LHCN-M2 (cell line): ENCODE data around the gene DNAJC15. TPM values are rescaled to one million over a fixed set of nuclear protein-coding genes. Genes with fewer than 3 reads are reported as not detected.
A peak's percentile ranks its signal among the peaks of the same experiment; 100 is the strongest.

Experiments
- DNase-seq: peaks from one replicate; pipeline ENCODE4 v3.0.0-alpha.2; 2012; ENCODE audit warnings: low read depth
- total RNA-seq: library from RNA; depleted of rRNA; stranded (reverse); fragments of >200 nt; gene quantifications from 2 replicates; pipeline ENCODE4 v1.2.3, GENCODE V29; 2014; rRNA removed

DNAJC15 gene
- total RNA-seq, 1 experiment from 2014 or later: 9.8 TPM

DNA sequence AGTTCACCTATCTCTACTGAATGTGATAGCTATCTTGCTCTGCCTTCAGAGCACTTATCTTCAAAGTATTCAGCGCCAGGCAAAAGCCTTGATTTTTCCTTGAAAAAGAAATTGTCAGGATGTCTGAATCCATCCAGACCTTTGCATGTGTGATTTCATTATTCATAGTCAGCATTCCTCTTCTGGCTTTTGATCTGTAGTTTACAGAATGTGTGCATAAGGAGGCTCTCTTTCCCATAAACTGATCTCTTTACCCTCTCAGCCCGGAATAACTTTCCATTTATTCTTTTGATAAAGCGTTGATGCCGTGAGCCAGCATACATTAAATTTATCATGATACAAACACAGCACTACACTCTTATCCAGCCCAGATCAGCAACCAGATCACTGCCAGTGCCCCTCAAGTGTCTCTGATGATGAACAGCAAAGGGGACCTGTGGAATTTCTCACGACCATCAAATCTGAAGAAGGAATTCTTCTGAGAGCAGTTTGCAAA is 130.8 kb downstream of the DNAJC15 start:
- no peak for DNase-seq

DNA sequence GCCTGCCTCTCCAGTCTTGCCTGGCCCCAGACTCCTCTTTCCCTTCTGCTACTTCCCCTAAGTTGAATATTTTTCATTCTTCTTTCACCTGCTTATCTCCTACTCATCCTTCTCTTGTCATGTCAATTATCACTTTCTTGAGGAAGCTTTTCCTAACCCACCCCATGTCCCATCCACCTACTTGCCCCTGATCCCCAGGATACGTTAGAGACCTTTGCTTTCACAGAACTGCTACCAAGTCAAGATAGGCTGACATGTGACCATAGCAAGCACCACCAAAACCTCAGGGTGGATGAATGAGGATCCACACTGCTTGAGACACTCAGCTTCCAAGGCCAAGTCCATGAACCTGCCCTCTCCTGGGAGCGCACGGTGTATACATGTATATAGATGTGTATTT is 131.5 kb downstream of the DNAJC15 start:
- no peak for DNase-seq

DNA sequence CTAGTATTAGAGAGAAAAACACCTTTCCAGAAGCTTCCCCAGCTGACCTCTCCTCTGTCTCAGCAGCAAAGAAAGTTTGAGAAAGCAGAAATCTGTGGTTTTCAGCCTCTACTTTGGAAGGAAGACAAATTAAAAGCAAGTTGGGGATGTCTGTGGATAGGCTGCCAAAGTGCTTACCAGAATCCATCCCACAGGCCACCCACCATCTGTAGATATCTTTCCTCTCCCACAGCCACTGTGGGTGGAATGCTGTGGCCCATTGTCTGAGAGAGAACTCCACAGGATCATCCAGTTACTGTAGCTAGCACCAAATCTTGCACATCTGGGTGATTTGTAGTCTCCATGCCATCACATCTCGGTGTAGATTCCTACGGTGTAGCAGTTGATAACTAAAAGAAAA is 133.5 kb downstream of the DNAJC15 start:
- DNase-seq: no peak

DNA sequence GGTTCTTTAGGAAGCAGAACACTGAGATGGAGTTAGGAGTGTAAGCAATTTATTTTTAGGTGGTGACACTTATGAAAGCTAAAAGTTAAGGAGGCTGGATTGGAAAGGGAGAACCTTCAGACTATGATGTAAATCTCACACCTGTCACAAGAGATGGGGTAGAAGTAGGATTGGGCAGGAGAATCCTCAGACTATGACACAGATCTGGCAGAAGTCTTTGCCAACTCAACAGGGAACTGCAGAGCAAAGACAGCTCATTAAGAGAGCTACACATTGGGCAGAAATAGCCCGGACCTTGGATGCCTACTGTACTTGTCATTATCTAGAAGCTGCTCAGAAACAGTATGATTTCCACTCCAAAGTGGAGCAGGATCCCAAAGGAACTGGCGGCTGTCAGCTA is 134.4 kb downstream of the DNAJC15 start:
- peak; percentile 29 for DNase-seq

DNA sequence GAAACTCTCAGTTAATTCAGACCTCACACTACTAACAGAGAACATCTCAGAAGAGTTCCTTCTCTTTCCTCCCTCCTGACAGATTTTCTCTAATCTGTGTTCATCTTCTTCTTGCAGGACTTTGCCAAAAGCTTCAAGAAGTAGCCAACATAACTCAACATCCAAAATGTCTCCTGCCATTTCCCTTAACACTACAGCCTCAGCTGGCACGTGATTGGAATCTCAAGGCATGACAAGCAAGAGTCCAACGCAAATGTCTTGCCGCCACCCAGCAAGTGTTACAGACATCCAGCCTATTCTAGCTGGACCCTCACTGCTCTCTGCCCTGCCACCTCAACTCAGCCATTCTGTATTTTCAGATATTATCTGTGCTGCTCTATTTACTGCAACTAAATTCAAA is 135.1 kb downstream of the DNAJC15 start:
- no peak for DNase-seq

DNA sequence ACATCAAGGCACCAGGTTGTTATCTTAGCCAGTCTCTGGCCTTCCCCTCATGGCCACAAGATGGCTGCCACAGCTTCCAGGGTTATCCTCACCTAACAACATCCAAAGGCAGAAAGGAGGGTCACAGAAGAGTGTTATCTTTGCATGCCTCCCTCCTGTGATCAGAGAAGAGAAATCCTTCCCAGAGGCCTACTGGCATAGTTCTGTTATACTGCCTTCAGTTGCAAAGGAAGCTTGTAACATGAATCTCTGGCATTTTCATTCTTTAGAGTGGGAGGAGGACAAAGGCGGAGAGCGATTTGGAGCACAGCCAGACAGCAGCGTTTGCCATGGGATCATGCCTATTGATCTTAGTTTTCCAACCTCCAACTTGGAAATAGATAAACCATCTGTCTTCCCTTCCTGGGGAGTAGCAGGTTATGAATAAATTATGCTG is 135.7 kb downstream of the DNAJC15 start:
- DNase-seq: peak; percentile 48

Other genes with a start within 250 kb of the DNAJC15 start
- gene FAM216B, start 242.0 kb upstream of the DNAJC15 start, total RNA-seq: not detected in 2 replicates
- gene EPSTI1, start 31.3 kb upstream of the DNAJC15 start, total RNA-seq: 2.3 and 6.3 TPM in 2 replicates